GM12878 (cell line): ENCODE measurements around the gene RALGDS. TPM values are rescaled to one million over a fixed set of nuclear protein-coding genes. Genes with fewer than 3 reads are reported as not detected.

Experiments used
- ATAC-seq: fragments of 200-7000 bp; cut with Tn5 transposase; 3 replicates; pipeline ENCODE4 v1.9.1; 2020; ENCODE audit warnings: mild to moderate bottlenecking, moderate library complexity
- BruUV-seq: library from RNA; stranded (reverse); fragments of 400-500 nt; replicated peaks from 2 replicates; lab custom pipeline; 2021; lab: Mats Ljungman, UMichigan
- CTCF ChIA-PET: fragments of 300-600 bp; sonication (Branson Sonifier 250); formaldehyde crosslinking; extraction: SDS; loops from one replicate; lab custom pipeline; 2021; ENCODE audit warnings: inconsistent platforms; lab: Yijun Ruan, JAX
- POLR2A ChIA-PET: fragments of 350-600 bp; formaldehyde crosslinking; extraction: SDS; loops from one replicate; lab custom pipeline; 2021; ENCODE audit warnings: inconsistent platforms; lab: Charles Lee
- RAD21 ChIA-PET: fragments of 300-600 bp; sonication (Branson Sonifier 250); formaldehyde crosslinking; loops from one replicate; lab custom pipeline; 2023; ENCODE audit warnings: antibody characterized with exemption; ENCODE audit not compliant: unreplicated experiment; lab: Charles Lee
- SMC1A ChIA-PET: fragments of 300-600 bp; sonication (Branson Sonifier 250); formaldehyde crosslinking; loops from one replicate; lab custom pipeline; 2023; ENCODE audit not compliant: unreplicated experiment, uncharacterized antibody; lab: Charles Lee
- DNase-seq: peaks from one replicate; pipeline ENCODE4 v3.0.0-alpha.2; 2011; ENCODE audit warnings: low read depth, low spot score
- FAIRE-seq: peaks from 3 replicates; lab custom pipeline; 2011; peaks lifted over from hg19 to GRCh38; lab: Jason Lieb, UNC
- H2AFZ ChIP-seq: 2 replicates; pipeline ENCODE4 v1.6.0; 2011; ENCODE audit warnings: low read depth, low read length, control low read depth; ENCODE audit not compliant: control insufficient read depth
- H3K27ac ChIP-seq: 2 replicates; pipeline ENCODE4 v1.5.1; 2011; ENCODE audit warnings: control low read depth; ENCODE audit not compliant: control insufficient read depth, insufficient read depth
- H3K27me3 ChIP-seq, 2 experiments: replicated peaks in 1 of 2; 2 replicates each; pipeline versions ENCODE4 v1.6.0 to v1.6.1; 2011; ENCODE audit warnings: low read length in 1 of 2; ENCODE audit not compliant: control insufficient read depth in 2 of 2, insufficient read depth in 2 of 2
- H3K36me3 ChIP-seq, 2 experiments: 2 replicates each; pipeline ENCODE4 v1.5.1; 2011; ENCODE audit warnings: low read length in 1 of 2; ENCODE audit not compliant: control insufficient read depth in 2 of 2, insufficient read depth in 2 of 2
- H3K4me1 ChIP-seq: 2 replicates; pipeline ENCODE4 v1.6.1; 2011; ENCODE audit warnings: mild to moderate bottlenecking, low read length, moderate library complexity, mixed read lengths; ENCODE audit not compliant: control insufficient read depth, insufficient read depth
- H3K4me2 ChIP-seq: 2 replicates; pipeline ENCODE4 v1.6.0; 2011; ENCODE audit warnings: control low read depth; ENCODE audit not compliant: control insufficient read depth, insufficient read depth
- H3K4me3 ChIP-seq: fragments of 200-600 bp; sonication (generic); 2 replicates; pipeline ENCODE4 v1.5.1; 2016
- H3K79me2 ChIP-seq: 2 replicates; pipeline ENCODE4 v1.6.0; 2011; ENCODE audit warnings: low read length; ENCODE audit not compliant: control insufficient read depth, insufficient read depth
- H3K9ac ChIP-seq: 2 replicates; pipeline ENCODE4 v1.8.0; 2011; ENCODE audit warnings: low read length, control low read depth, mixed read lengths; ENCODE audit not compliant: control insufficient read depth, insufficient read depth
- H3K9me3 ChIP-seq: replicated peaks from 3 replicates; pipeline ENCODE4 v1.5.1; 2011; ENCODE audit warnings: mild to moderate bottlenecking, low read length; ENCODE audit not compliant: control insufficient read depth, insufficient read depth
- H4K20me1 ChIP-seq: 2 replicates; pipeline ENCODE4 v1.6.0; 2011; ENCODE audit not compliant: control insufficient read depth, insufficient read depth
- ETV6 ChIP-seq, 2 experiments: fragments of 450-650 bp in 1 of 2; IDR thresholded peaks in 1 of 2; conservative IDR thresholded peaks in 1 of 2; 2 replicates each; pipeline ENCODE4 v1.6.1; 2014; ENCODE audit warnings: antibody characterized with exemption in 1 of 2, borderline replicate concordance in 1 of 2, low read depth in 1 of 2, mild to moderate bottlenecking in 1 of 2, moderate library complexity in 1 of 2
- HCFC1 ChIP-seq: fragments of 150-350 bp; IDR thresholded peaks from 2 replicates; pipeline ENCODE4 v1.6.1; 2014; ENCODE audit warnings: low read length
- SREBF1 ChIP-seq: IDR thresholded peaks from 2 replicates; pipeline ENCODE4 v1.6.1; 2012; ENCODE audit warnings: mild to moderate bottlenecking, low read length
- WGBS: methylation state at CpG from one replicate; pipeline ENCODE4 v1.1.6; 2016; ENCODE audit warnings: low lambda C conversion rate; ENCODE audit not compliant: insufficient replicate concordance, insufficient coverage; ENCODE audit errors: missing lambda C conversion rate; 5-methylcytosine and 5-hydroxymethylcytosine counted together
- in situ Hi-C: fragments of 300-500 bp; cut with MboI; formaldehyde crosslinking; loops from 9 replicates; pipeline ENCODE4 v1.14.3; 2018; ENCODE audit warnings: mixed read lengths
- intact Hi-C: fragments of 100-400 bp; cut with micrococcal nuclease; formaldehyde crosslinking; loops from one replicate; pipeline ENCODE4 v1.14.2; 2022; ENCODE audit not compliant: unreplicated experiment
- polyA plus RNA-seq, 11 experiments: library from polyadenylated mRNA; depleted of rRNA in 4 of 11; unstranded in 6 of 11; stranded (reverse) in 5 of 11; fragments of >200 nt; fragmentation: Nextera tagmentation in 4 of 11; fragmentation: Illumina TruSeq in 1 of 11; extraction: Ambion mirVana in 4 of 11; extraction: Trizol in 1 of 11; gene quantifications; 1 replicate in 1 of 11; 2 replicates in 10 of 11; pipeline versions ENCODE4 v1.2.1 to v1.2.3, GENCODE V29; 2011 to 2016; ENCODE audit warnings: inconsistent platforms in 2 of 11, missing spikeins in 2 of 11, low read depth in 1 of 11
- total RNA-seq, 4 experiments: library from RNA; depleted of rRNA in 3 of 4; stranded (reverse); fragments of >200 nt in 3 of 4; fragmentation: Illumina TruSeq in 1 of 4; extraction: Trizol in 1 of 4; gene quantifications; 2 replicates each; pipeline versions ENCODE4 v1.2.1 to v1.2.3, GENCODE V29; 2013 to 2021
- TF ChIP-seq, protein P1 (sequence below): fragments of 450-650 bp; IDR thresholded peaks from 2 replicates; pipeline ENCODE4 v1.6.1; 2018; ENCODE audit warnings: borderline replicate concordance, mild to moderate bottlenecking; ENCODE audit not compliant: partially characterized antibody
- TF ChIP-seq, protein P2 (sequence below): fragments of 450-650 bp; IDR thresholded peaks from 2 replicates; pipeline ENCODE4 v1.6.1; 2017; ENCODE audit warnings: mild to moderate bottlenecking, moderate library complexity

Gene RALGDS
- total and polyA plus RNA-seq, 10 of the 15 experiments (the other 5 are each of a cell fraction or from before 2014, with no cell fraction given): 1.3 to 48.6 (median 21.2) TPM

DNA sequence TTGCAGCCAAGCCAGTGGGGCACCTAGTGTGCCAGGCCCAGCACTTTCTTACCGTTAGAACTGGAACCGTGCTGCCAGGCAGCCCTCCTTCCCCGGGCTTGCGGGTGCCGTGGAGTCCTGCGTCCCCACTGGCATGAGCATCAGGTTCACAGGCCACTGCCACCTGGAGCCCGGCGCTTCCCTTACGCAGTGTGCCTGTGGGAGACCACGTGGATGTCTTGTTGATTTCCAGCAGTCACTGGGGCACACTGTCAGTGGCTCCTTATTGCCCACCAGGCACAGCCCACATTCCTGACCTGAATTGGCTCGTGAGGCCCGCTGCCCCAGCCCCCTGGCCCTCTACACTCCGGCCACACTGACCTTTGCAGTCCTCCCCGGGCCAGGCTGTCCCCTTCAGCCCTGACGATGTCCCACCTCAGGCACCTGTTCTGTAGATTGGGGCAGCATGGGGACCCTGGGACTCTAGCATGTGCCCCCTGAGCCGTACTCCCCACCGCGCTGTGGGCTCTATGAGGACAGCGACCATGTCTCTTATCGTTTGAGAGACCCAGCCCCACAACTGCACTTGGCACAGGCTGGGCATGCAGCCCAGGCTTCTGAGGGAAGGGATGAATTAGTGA, 69.6 kb downstream of the RALGDS start:
- no TSS peak for BruUV-seq
- DNase-seq (no peak), ATAC-seq (no peak), FAIRE-seq (no peak)
- H3K79me2 ChIP-seq: no peaks in the 10 kb centered on the region
- CTCF ChIA-PET: interaction anchor here (1.3 kb wide), 1 partner anchor 93 kb away, joined by 3 read pairs; no protein-coding TSS in a partner anchor
- no peak overlapping the region for H3K4me3 ChIP-seq
- no peaks in the 10 kb centered on the region for H3K4me1 ChIP-seq
- H3K4me2 ChIP-seq: no peak overlapping the region
- POLR2A ChIA-PET: no interaction called here
- no peak for TF ChIP-seq ETV6 (conservative IDR thresholded peaks at IDR 0.05 in 1 of 2, IDR thresholded peaks at IDR 0.05 in 1 of 2; ENCODE audit: borderline replicate concordance in 1 of 2, low read depth in 1 of 2)
- TF ChIP-seq SREBF1: no peak
- RAD21 ChIA-PET: interaction anchor here (1.4 kb wide), 1 partner anchor 93 kb away, joined by 4 read pairs; no protein-coding TSS in a partner anchor
- H2AFZ ChIP-seq: no peak overlapping the region
- no peaks in the 10 kb centered on the region for H4K20me1 ChIP-seq
- H3K27me3 ChIP-seq: no peaks in the 10 kb centered on the region
- no peak overlapping the region for H3K9ac ChIP-seq
- SMC1A ChIA-PET: interaction anchor here (0.9 kb wide), 1 partner anchor 93 kb away, joined by 3 read pairs; no protein-coding TSS in a partner anchor
- intact Hi-C loops: no loop called here
- H3K9me3 ChIP-seq: no peaks in the 10 kb centered on the region
- peaks cover 10 to 35% of the 10 kb centered on the region in 2 experiments; a peak in 3 of 4 replicates for H3K36me3 ChIP-seq
- H3K27ac ChIP-seq: no peak overlapping the region
- in situ Hi-C loops: no loop called here
- 96% methylated on average over 19 of the region's 20 CpGs for WGBS

DNA sequence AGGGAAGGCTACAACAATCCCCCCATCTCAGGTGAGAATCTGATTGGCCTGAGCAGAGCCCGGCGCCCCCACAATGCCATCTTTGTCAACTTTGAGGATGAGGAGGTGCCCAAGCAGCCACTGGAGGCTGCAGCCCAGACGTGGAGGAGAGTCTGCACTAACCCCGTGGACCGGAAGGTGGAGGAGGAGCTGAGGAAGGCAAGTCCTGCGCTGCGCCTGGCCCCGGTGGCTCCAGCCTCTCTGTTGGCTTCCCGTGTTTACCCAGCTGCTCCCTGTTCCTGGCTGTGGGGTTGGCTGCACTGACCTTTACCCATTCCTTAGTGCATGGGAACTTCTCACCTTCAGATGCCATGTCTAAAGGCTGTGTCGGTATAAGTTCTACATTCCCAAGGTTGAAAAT, 70.3 kb downstream of the RALGDS start:
- H3K4me1 ChIP-seq: no peaks in the 10 kb centered on the region
- FAIRE-seq (no peak), DNase-seq (no peak), ATAC-seq (no peak)
- SMC1A ChIA-PET: interaction anchor here (0.9 kb wide), 1 partner anchor 93 kb away, joined by 3 read pairs; no protein-coding TSS in a partner anchor
- H3K79me2 ChIP-seq: no peaks in the 10 kb centered on the region
- 91% methylated on average over 10 of the region's 10 CpGs for WGBS
- H4K20me1 ChIP-seq: no peaks in the 10 kb centered on the region
- POLR2A ChIA-PET: no interaction called here
- no peak overlapping the region for H3K4me3 ChIP-seq
- RAD21 ChIA-PET: interaction anchor here (1.4 kb wide), 1 partner anchor 93 kb away, joined by 4 read pairs; no protein-coding TSS in a partner anchor
- no peak overlapping the region for H2AFZ ChIP-seq
- H3K36me3 ChIP-seq: peaks cover 12 to 35% of the 10 kb centered on the region in 2 experiments; a peak in 3 of 4 replicates
- no peak overlapping the region for H3K4me2 ChIP-seq
- H3K9me3 ChIP-seq: no peaks in the 10 kb centered on the region
- CTCF ChIA-PET: interaction anchor here (1.3 kb wide), 1 partner anchor 94 kb away, joined by 3 read pairs; no protein-coding TSS in a partner anchor
- no peaks in the 10 kb centered on the region for H3K27me3 ChIP-seq
- in situ Hi-C loops: no loop called here
- intact Hi-C loops: no loop called here
- H3K27ac ChIP-seq: no peak overlapping the region
- H3K9ac ChIP-seq: no peak overlapping the region
- no TSS peak for BruUV-seq
- TF ChIP-seq, protein P1, sequence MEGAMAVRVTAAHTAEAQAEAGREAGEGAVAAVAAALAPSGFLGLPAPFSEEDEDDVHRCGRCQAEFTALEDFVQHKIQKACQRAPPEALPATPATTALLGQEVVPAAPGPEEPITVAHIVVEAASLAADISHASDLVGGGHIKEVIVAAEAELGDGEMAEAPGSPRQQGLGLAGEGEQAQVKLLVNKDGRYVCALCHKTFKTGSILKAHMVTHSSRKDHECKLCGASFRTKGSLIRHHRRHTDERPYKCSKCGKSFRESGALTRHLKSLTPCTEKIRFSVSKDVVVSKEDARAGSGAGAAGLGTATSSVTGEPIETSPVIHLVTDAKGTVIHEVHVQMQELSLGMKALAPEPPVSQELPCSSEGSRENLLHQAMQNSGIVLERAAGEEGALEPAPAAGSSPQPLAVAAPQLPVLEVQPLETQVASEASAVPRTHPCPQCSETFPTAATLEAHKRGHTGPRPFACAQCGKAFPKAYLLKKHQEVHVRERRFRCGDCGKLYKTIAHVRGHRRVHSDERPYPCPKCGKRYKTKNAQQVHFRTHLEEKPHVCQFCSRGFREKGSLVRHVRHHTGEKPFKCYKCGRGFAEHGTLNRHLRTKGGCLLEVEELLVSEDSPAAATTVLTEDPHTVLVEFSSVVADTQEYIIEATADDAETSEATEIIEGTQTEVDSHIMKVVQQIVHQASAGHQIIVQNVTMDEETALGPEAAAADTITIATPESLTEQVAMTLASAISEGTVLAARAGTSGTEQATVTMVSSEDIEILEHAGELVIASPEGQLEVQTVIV: no peak
- TF ChIP-seq, protein P2, sequence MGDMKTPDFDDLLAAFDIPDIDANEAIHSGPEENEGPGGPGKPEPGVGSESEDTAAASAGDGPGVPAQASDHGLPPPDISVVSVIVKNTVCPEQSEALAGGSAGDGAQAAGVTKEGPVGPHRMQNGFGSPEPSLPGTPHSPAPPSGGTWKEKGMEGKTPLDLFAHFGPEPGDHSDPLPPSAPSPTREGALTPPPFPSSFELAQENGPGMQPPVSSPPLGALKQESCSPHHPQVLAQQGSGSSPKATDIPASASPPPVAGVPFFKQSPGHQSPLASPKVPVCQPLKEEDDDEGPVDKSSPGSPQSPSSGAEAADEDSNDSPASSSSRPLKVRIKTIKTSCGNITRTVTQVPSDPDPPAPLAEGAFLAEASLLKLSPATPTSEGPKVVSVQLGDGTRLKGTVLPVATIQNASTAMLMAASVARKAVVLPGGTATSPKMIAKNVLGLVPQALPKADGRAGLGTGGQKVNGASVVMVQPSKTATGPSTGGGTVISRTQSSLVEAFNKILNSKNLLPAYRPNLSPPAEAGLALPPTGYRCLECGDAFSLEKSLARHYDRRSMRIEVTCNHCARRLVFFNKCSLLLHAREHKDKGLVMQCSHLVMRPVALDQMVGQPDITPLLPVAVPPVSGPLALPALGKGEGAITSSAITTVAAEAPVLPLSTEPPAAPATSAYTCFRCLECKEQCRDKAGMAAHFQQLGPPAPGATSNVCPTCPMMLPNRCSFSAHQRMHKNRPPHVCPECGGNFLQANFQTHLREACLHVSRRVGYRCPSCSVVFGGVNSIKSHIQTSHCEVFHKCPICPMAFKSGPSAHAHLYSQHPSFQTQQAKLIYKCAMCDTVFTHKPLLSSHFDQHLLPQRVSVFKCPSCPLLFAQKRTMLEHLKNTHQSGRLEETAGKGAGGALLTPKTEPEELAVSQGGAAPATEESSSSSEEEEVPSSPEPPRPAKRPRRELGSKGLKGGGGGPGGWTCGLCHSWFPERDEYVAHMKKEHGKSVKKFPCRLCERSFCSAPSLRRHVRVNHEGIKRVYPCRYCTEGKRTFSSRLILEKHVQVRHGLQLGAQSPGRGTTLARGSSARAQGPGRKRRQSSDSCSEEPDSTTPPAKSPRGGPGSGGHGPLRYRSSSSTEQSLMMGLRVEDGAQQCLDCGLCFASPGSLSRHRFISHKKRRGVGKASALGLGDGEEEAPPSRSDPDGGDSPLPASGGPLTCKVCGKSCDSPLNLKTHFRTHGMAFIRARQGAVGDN: no peak
- TF ChIP-seq HCFC1: no peak
